SU-DHL-6 (cell line): ENCODE results near the gene CNEP1R1.

Experiments used
- H2AFZ ChIP-seq: fragments of 200-600 bp; sonication (generic); 2 replicates; pipeline ENCODE4 v1.6.1; 2014; ENCODE audit warnings: low read depth, mild to moderate bottlenecking, moderate library complexity, mixed read lengths, antibody characterized with exemption, low read length; ENCODE audit not compliant: severe bottlenecking
- H3F3A ChIP-seq: fragments of 200-600 bp; shearing (Covaris generic); 2 replicates; pipeline ENCODE4 v1.6.0; 2016; ENCODE audit warnings: antibody characterized with exemption, mild to moderate bottlenecking; ENCODE audit not compliant: insufficient read depth
- H3K27ac ChIP-seq: fragments of 200-600 bp; sonication (generic); 2 replicates; pipeline ENCODE4 v1.5.1; 2016; ENCODE audit warnings: low read depth, mild to moderate bottlenecking, low read length, moderate library complexity, mixed read lengths
- H3K27me3 ChIP-seq: fragments of 200-600 bp; sonication (generic), shearing (Covaris generic); 2 replicates; pipeline ENCODE4 v1.6.0; 2014; ENCODE audit warnings: mild to moderate bottlenecking, low read length
- H3K36me3 ChIP-seq: fragments of 200-600 bp; sonication (generic); 2 replicates; pipeline ENCODE4 v1.6.1; 2014; ENCODE audit warnings: mild to moderate bottlenecking, low read length, mixed read lengths
- H3K4me2 ChIP-seq: fragments of 300-600, 200-600 bp; shearing (Covaris generic), sonication (generic); 2 replicates; pipeline ENCODE4 v1.6.0; 2014; ENCODE audit warnings: low read length, low read depth, mild to moderate bottlenecking; ENCODE audit not compliant: poor library complexity, severe bottlenecking
- H3K4me3 ChIP-seq: fragments of 200-600 bp; sonication (generic); 2 replicates; pipeline ENCODE4 v1.5.1; 2014; ENCODE audit warnings: antibody characterized with exemption, low read length, mild to moderate bottlenecking, mixed read lengths; ENCODE audit not compliant: insufficient read depth, poor library complexity, severe bottlenecking
- H3K79me2 ChIP-seq: fragments of 200-600 bp; sonication (generic); 2 replicates; pipeline ENCODE4 v1.6.1; 2014; ENCODE audit warnings: mild to moderate bottlenecking, low read length, moderate library complexity; ENCODE audit not compliant: insufficient read depth
- H3K9ac ChIP-seq: fragments of 200-600 bp; sonication (generic); 2 replicates; pipeline ENCODE4 v1.7.0; 2014; ENCODE audit warnings: mild to moderate bottlenecking, low read length
- H3K9me2 ChIP-seq: fragments of 200-600 bp; sonication (generic); replicated peaks from 2 replicates; pipeline ENCODE4 v1.6.1; 2014; ENCODE audit warnings: low read length; ENCODE audit not compliant: insufficient read depth
- H3K9me3 ChIP-seq: fragments of 200-600 bp; sonication (generic); 2 replicates; pipeline ENCODE4 v1.6.1; 2014; ENCODE audit warnings: low read length, mixed read lengths; ENCODE audit not compliant: insufficient read depth
- H4K20me1 ChIP-seq: fragments of 200-600 bp; sonication (generic); 2 replicates; pipeline ENCODE4 v1.6.1; 2014; ENCODE audit warnings: low read depth, mild to moderate bottlenecking, antibody characterized with exemption, low read length, moderate library complexity, mixed read lengths
- EZH2phosphoT487 ChIP-seq: fragments of 200-600 bp; sonication (generic), shearing (Covaris generic); conservative IDR thresholded peaks from 2 replicates; pipeline ENCODE4 v1.6.1; 2018; ENCODE audit warnings: mild to moderate bottlenecking, antibody characterized with exemption, low read length, moderate library complexity, mixed read lengths
- TF ChIP-seq, protein P1 (sequence below): fragments of 200-600 bp; sonication (generic); IDR thresholded peaks from one replicate; pipeline ENCODE4 v1.5.1; 2017; ENCODE audit warnings: antibody characterized with exemption, mild to moderate bottlenecking, low read length, moderate library complexity; ENCODE audit not compliant: insufficient read depth, poor library complexity, severe bottlenecking

Gene CNEP1R1

DNA sequence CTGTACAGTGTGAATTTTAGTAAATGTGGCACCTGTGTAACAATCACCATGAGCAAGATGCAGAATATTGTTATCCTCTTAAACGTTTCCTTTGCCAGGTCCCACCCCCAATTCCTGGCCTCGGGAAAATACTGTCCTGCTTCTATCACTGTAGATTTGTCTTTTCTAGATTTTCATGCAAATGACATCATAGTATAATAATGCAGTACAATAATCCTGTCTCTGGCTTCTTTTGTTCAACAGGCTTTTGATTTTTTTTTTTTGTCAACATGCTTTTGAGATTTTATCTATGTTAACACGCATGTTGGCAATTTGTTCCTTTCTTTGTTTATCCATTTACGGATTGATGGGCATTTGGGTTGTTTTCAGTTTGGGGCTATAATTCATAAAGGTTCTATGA is 20.4 kb downstream of the CNEP1R1 start:
- no peak overlapping the region for H3K4me3 ChIP-seq
- no peak overlapping the region for H3K27ac ChIP-seq
- no peaks in the 10 kb centered on the region for H3K36me3 ChIP-seq
- H4K20me1 ChIP-seq, result no peaks in the 10 kb centered on the region
- TF ChIP-seq, protein P1, sequence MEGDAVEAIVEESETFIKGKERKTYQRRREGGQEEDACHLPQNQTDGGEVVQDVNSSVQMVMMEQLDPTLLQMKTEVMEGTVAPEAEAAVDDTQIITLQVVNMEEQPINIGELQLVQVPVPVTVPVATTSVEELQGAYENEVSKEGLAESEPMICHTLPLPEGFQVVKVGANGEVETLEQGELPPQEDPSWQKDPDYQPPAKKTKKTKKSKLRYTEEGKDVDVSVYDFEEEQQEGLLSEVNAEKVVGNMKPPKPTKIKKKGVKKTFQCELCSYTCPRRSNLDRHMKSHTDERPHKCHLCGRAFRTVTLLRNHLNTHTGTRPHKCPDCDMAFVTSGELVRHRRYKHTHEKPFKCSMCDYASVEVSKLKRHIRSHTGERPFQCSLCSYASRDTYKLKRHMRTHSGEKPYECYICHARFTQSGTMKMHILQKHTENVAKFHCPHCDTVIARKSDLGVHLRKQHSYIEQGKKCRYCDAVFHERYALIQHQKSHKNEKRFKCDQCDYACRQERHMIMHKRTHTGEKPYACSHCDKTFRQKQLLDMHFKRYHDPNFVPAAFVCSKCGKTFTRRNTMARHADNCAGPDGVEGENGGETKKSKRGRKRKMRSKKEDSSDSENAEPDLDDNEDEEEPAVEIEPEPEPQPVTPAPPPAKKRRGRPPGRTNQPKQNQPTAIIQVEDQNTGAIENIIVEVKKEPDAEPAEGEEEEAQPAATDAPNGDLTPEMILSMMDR, result no peak
- TF ChIP-seq EZH2phosphoT487, result no peak
- H3K9ac ChIP-seq, result no peak overlapping the region
- H3K9me3 ChIP-seq, result no peaks in the 10 kb centered on the region
- no peaks in the 10 kb centered on the region for H3F3A ChIP-seq
- H3K4me2 ChIP-seq, result no peak overlapping the region
- no peaks in the 10 kb centered on the region for H3K9me2 ChIP-seq
- H2AFZ ChIP-seq, result no peak overlapping the region
- no peaks in the 10 kb centered on the region for H3K27me3 ChIP-seq
- H3K79me2 ChIP-seq, result no peaks in the 10 kb centered on the region

DNA sequence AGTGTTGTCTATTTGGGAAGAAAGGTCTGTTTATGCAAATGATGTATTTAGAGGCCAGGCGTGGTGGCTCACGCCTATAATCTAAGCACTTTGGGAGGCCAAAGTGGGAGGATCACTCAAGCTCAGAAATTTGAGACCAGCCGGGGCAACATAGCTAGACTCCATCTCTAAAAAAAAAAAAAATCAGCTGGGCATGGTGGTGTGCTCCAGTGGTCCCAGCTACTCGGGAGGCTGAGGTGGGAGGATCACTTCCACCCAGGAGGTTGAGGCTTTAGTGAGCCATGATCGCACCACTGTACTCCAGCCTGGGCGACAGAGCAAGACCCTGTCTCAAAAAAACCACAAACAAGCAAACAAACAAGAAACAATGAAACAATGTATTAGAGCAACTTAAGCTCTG is 21.8 kb downstream of the CNEP1R1 start:
- no peak for TF ChIP-seq EZH2phosphoT487
- TF ChIP-seq, protein P1, result no peak
- H3K9me3 ChIP-seq, result no peaks in the 10 kb centered on the region
- H3K9me2 ChIP-seq, result no peaks in the 10 kb centered on the region
- no peak overlapping the region for H3K9ac ChIP-seq
- H3K27me3 ChIP-seq, result no peaks in the 10 kb centered on the region
- no peaks in the 10 kb centered on the region for H3K36me3 ChIP-seq
- no peak overlapping the region for H2AFZ ChIP-seq
- no peak overlapping the region for H3K4me2 ChIP-seq
- no peak overlapping the region for H3K27ac ChIP-seq
- no peaks in the 10 kb centered on the region for H3F3A ChIP-seq
- no peaks in the 10 kb centered on the region for H4K20me1 ChIP-seq
- H3K79me2 ChIP-seq, result no peaks in the 10 kb centered on the region
- H3K4me3 ChIP-seq, result no peak overlapping the region

DNA sequence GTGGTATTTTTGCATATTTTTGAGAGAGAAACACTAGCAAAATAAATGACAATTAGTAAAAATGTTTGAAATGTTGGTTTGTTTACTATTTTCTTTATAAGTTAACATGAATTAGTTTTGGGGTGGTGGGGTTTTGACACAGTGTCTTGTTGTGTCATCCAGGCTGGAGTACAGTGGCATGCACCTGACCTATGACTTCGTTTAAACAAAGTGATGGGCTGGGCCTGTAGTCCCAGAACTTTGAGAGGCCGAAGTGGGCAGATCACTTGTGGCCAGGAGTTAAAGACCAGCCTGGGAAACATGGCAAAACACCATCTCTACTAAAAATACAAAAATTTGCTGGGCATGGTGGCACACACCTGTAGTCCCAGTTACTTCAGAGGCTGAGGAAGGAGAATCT is 22.8 kb downstream of the CNEP1R1 start:
- no peak overlapping the region for H3K9ac ChIP-seq
- H4K20me1 ChIP-seq, result no peaks in the 10 kb centered on the region
- no peak overlapping the region for H3K4me2 ChIP-seq
- no peaks in the 10 kb centered on the region for H3K27me3 ChIP-seq
- H3F3A ChIP-seq, result no peaks in the 10 kb centered on the region
- H2AFZ ChIP-seq, result no peak overlapping the region
- H3K36me3 ChIP-seq, result no peaks in the 10 kb centered on the region
- no peak for TF ChIP-seq EZH2phosphoT487
- TF ChIP-seq, protein P1, result no peak
- H3K27ac ChIP-seq, result no peak overlapping the region
- no peak overlapping the region for H3K4me3 ChIP-seq
- H3K9me3 ChIP-seq, result no peaks in the 10 kb centered on the region
- H3K9me2 ChIP-seq, result no peaks in the 10 kb centered on the region
- no peaks in the 10 kb centered on the region for H3K79me2 ChIP-seq
